ENCODE data around the gene CHDH. TPM values are rescaled to one million over a fixed set of nuclear protein-coding genes. Genes with fewer than 3 reads are reported as not detected.

CHDH gene
- total and polyA plus RNA-seq, 10 donors = 0.19 to 4.9 (median 0.62) TPM

- H3K27ac ChIP-seq = peak overlapping the region; percentile 95 to 98 (median 97)
- no peak for TF ChIP-seq POLR2A (IDR thresholded peaks at IDR 0.05)
- no peak for TF ChIP-seq CTCF (IDR thresholded peaks at IDR 0.05 in 8 of 11, conservative IDR thresholded peaks at IDR 0.05 in 3 of 11)
- TF ChIP-seq POLR2AphosphoS5 (IDR thresholded peaks at IDR 0.05) = no peak
- H3K36me3 ChIP-seq = peaks cover 0 to 27% (median 16%) of the 10 kb centered on the region in 6 donors
- peaks cover 18 to 55% (median 37%) of the 10 kb centered on the region in 6 donors for H3K4me1 ChIP-seq
- no peaks in the 10 kb centered on the region for H3K9me3 ChIP-seq
- intact Hi-C loops (cut with DNase I; ENCODE audit: low total_unique reads) = no loop called here
- no peaks in the 10 kb centered on the region for H3K27me3 ChIP-seq (replicated peaks in 1 of 7)
- WGBS, 5 donors = 5 to 11% (median 7%) methylated on average over 21 of the region's 21 CpGs
- H3K4me3 ChIP-seq = peak overlapping the region; percentile 64 to 93 (median 80)
- no peak for DNase-seq
These were observed 44.7 kb upstream of the CHDH start for GRCh38 chr3:53890726-53891475.

- no peak for TF ChIP-seq POLR2AphosphoS5 (IDR thresholded peaks at IDR 0.05)
- no peak for TF ChIP-seq CTCF (IDR thresholded peaks at IDR 0.05 in 8 of 11, conservative IDR thresholded peaks at IDR 0.05 in 3 of 11)
- no peak for TF ChIP-seq POLR2A (IDR thresholded peaks at IDR 0.05)
- peaks cover 2 to 54% (median 38%) of the 10 kb centered on the region in 6 donors for H3K36me3 ChIP-seq
- DNase-seq = no peak
- no peaks in the 10 kb centered on the region for H3K9me3 ChIP-seq
- peaks cover 18 to 55% (median 37%) of the 10 kb centered on the region in 6 donors for H3K4me1 ChIP-seq
- intact Hi-C loops (cut with DNase I; ENCODE audit: low total_unique reads) = no loop called here
- WGBS, 5 donors = 79 to 90% (median 86%) methylated on average over 1 of the region's 1 CpG
- no peak overlapping the region for H3K27ac ChIP-seq
- no peak overlapping the region for H3K4me3 ChIP-seq
- no peaks in the 10 kb centered on the region for H3K27me3 ChIP-seq (replicated peaks in 1 of 7)
These were observed 42.0 kb upstream of the CHDH start for GRCh38 chr3:53888232-53888631.

GRCh38 chr3:53887446-53887845 is 41.2 kb upstream of the CHDH start:
- Histone ChIP-seq H3K4me3 (no peak overlapping the region), H3K4me1 (peaks cover 18 to 53% (median 35%) of the 10 kb centered on the region in 6 donors), H3K27me3 (replicated peaks in 1 of 7) (no peaks in the 10 kb centered on the region), H3K27ac (no peak overlapping the region), H3K9me3 (no peaks in the 10 kb centered on the region), H3K36me3 (peaks cover 2 to 56% (median 38%) of the 10 kb centered on the region in 6 donors)
- intact Hi-C loops (cut with DNase I; ENCODE audit: low total_unique reads) = no loop called here
- DNase-seq = no peak
- no peak for TF ChIP-seq CTCF (IDR thresholded peaks at IDR 0.05 in 8 of 11, conservative IDR thresholded peaks at IDR 0.05 in 3 of 11)
- no peak for TF ChIP-seq POLR2AphosphoS5 (IDR thresholded peaks at IDR 0.05)

GRCh38 chr3:53885239-53885638 is 39.0 kb upstream of the CHDH start:
- Histone ChIP-seq H3K36me3 (peaks cover 2 to 56% (median 38%) of the 10 kb centered on the region in 6 donors), H3K27ac (no peak overlapping the region), H3K4me1 (peaks cover 20 to 57% (median 36%) of the 10 kb centered on the region in 6 donors), H3K4me3 (no peak overlapping the region), H3K27me3 (replicated peaks in 1 of 7) (no peaks in the 10 kb centered on the region), H3K9me3 (no peaks in the 10 kb centered on the region)
- no peak for DNase-seq
- TF ChIP-seq POLR2A (IDR thresholded peaks at IDR 0.05) = no peak
- TF ChIP-seq POLR2AphosphoS5 (IDR thresholded peaks at IDR 0.05) = no peak
- TF ChIP-seq CTCF (IDR thresholded peaks at IDR 0.05 in 8 of 11, conservative IDR thresholded peaks at IDR 0.05 in 3 of 11) = no peak
- WGBS, 5 donors = 88 to 95% (median 93%) methylated on average over 3 of the region's 3 CpGs
- intact Hi-C loops (cut with DNase I; ENCODE audit: low total_unique reads) = no loop called here
